SJSA1 (cell line): ENCODE results near the gene PRKN. TPM values are rescaled to one million over a fixed set of nuclear protein-coding genes. Genes with fewer than 3 reads are reported as not detected.

ENCODE experiments used
- DNase-seq, 2 experiments: peaks; one replicate each; pipeline ENCODE4 v3.0.0-alpha.2; 2015 to 2020; ENCODE audit warnings: low spot score in 2 of 2, low read depth in 1 of 2
- H3K27ac ChIP-seq: fragments of 250-450 bp; sonication (Bioruptor Pico); 2 replicates; pipeline ENCODE4 v1.5.1; 2020; ENCODE audit warnings: mild to moderate bottlenecking, moderate library complexity
- H3K27me3 ChIP-seq: fragments of 250-450 bp; sonication (Bioruptor Pico); replicated peaks from 2 replicates; pipeline ENCODE4 v1.5.1; 2020; ENCODE audit warnings: mild to moderate bottlenecking, moderate library complexity
- H3K36me3 ChIP-seq: fragments of 250-450 bp; sonication (Bioruptor Pico); 2 replicates; pipeline ENCODE4 v1.5.1; 2020; ENCODE audit warnings: mild to moderate bottlenecking
- H3K4me1 ChIP-seq: fragments of 250-450 bp; sonication (Bioruptor Pico); replicated peaks from 2 replicates; pipeline ENCODE4 v1.6.1; 2021; ENCODE audit warnings: mild to moderate bottlenecking
- H3K4me3 ChIP-seq: fragments of 250-450 bp; sonication (Bioruptor Pico); 2 replicates; pipeline ENCODE4 v1.5.1; 2020; ENCODE audit warnings: mild to moderate bottlenecking
- H3K9me3 ChIP-seq: fragments of 250-450 bp; sonication (Bioruptor Pico); replicated peaks from 2 replicates; pipeline ENCODE4 v1.5.1; 2020; ENCODE audit warnings: mild to moderate bottlenecking
- total RNA-seq: library from RNA; depleted of rRNA; stranded (reverse); fragments of >200 nt; shearing (Covaris generic); gene quantifications from 2 replicates; pipeline ENCODE4 v1.2.3, GENCODE V29; 2014

PRKN gene
- total RNA-seq, 1 experiment from 2014 or later: not detected

DNA sequence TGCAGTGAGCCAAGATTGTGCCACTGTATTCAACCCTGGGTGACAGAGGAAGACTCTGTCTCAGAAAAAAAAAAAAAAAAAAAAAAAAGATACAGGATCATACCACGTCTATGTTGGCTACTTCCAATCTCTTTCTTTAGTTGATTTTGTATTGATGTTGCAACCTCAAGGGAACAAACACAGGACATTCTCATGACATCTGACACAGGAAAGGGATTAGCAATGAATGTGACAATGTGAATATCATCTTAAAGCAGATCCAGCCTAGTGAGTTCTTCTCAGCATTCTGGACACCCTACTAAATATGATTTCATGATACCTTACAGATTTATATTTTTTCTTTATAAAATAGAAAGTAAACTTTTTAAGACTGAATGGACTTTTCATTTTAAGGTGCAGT, 580.3 kb downstream of the PRKN start:
- Histone ChIP-seq H3K4me1 (no peaks in the 10 kb centered on the region), H3K4me3 (no peak overlapping the region), H3K27me3 (no peaks in the 10 kb centered on the region), H3K9me3 (peaks cover 8% of the 10 kb centered on the region; the same call in 1 of the 2 replicates), H3K27ac (no peak overlapping the region), H3K36me3 (no peaks in the 10 kb centered on the region)
- no peak for DNase-seq

GRCh38 chr6:162140251-162140852, 587.2 kb downstream of the PRKN start:
- Histone ChIP-seq H3K27me3 (no peaks in the 10 kb centered on the region), H3K27ac (no peak overlapping the region), H3K4me3 (no peak overlapping the region), H3K4me1 (no peaks in the 10 kb centered on the region), H3K9me3 (peaks cover 11% of the 10 kb centered on the region), H3K36me3 (no peaks in the 10 kb centered on the region)
- DNase-seq: no peak

DNA sequence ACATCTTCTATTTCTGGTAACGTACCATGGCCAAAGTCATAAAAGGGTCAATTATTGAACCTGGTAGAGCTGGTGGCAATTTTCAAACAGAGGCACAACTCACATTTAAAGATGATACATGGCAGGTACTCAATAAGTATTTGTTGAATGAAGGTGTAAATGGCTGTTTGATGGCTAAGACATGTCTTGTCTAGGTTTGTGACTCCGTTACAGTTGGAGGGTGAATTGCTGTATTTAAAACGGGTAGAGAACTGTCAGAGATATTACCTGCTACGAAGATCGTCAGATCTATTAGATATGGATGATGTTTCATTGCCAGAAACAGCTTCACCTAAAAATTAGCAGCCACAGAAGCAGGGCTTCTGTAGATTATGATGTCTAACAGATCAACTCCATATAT, 601.9 kb downstream of the PRKN start:
- H3K27me3 ChIP-seq: no peaks in the 10 kb centered on the region
- no peak for DNase-seq
- H3K36me3 ChIP-seq: no peaks in the 10 kb centered on the region
- no peaks in the 10 kb centered on the region for H3K4me1 ChIP-seq
- H3K4me3 ChIP-seq: no peak overlapping the region
- no peak overlapping the region for H3K27ac ChIP-seq
- no peaks in the 10 kb centered on the region for H3K9me3 ChIP-seq

DNA sequence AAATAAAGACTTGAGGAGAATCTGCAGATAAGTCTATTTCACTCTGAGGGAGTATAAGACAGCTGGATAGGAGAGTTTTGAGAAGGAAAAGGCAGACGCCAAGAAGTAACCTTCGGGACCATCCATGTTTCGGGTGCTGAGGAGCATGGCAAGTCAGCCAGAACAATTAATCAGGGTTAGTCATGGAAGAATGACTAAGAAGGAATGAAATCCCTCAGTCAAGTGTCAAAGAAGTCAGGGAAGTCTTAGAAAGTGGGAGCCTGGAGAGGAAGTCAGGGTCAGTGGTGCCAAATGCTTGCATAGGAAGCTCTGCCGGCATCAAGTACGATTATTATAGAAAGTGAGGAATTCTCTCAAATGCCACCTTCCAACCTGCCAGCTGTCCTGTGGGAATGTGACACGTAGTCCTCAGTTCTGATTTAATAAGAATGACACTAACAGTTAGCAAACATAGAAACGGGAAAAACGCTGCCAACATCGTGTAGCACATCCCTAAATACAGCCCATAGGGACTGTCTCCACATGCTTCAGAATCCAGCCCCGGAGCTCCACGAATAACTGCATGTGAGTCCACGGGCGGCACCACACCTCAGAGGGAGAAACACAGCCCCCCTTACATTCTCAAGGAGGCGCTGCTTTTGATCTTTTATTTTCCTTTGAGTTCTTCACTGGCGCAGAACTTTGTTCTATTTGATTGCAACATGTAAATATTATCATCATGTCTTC, 602.7 kb downstream of the PRKN start:
- no peaks in the 10 kb centered on the region for H3K36me3 ChIP-seq
- no peaks in the 10 kb centered on the region for H3K27me3 ChIP-seq
- H3K4me3 ChIP-seq: no peak overlapping the region
- DNase-seq: no peak
- no peak overlapping the region for H3K27ac ChIP-seq
- no peaks in the 10 kb centered on the region for H3K9me3 ChIP-seq
- no peaks in the 10 kb centered on the region for H3K4me1 ChIP-seq

DNA sequence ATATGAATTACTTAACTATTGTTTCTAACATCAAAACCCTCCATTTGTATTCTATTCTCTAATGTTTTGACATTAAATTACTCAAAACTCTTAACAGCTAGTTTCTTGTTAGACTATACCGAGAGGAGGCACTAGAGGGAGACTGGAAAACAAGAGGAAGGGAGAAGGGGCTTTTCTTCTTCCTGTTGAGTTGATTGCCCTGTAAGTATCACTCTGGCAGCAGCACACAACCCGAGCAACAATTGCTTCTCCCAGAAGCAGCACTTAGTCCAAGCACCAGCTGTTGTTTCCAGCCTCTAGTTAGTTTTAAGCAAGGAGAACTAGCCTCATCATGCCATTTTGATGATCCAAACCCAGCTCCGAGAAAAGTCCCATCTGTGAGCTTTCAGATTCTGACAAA, 603.8 kb downstream of the PRKN start:
- Histone ChIP-seq H3K27me3 (no peaks in the 10 kb centered on the region), H3K4me1 (no peaks in the 10 kb centered on the region), H3K36me3 (no peaks in the 10 kb centered on the region), H3K27ac (no peak overlapping the region), H3K9me3 (no peaks in the 10 kb centered on the region), H3K4me3 (no peak overlapping the region)
- no peak for DNase-seq

- no peaks in the 10 kb centered on the region for H3K27me3 ChIP-seq
- H3K27ac ChIP-seq: no peak overlapping the region
- DNase-seq: no peak
- no peaks in the 10 kb centered on the region for H3K4me1 ChIP-seq
- no peaks in the 10 kb centered on the region for H3K36me3 ChIP-seq
- no peak overlapping the region for H3K4me3 ChIP-seq
- no peaks in the 10 kb centered on the region for H3K9me3 ChIP-seq
Measured at GRCh38 chr6:162119341-162119740, 608.2 kb downstream of the PRKN start.

GRCh38 chr6:162118706-162119105, 608.9 kb downstream of the PRKN start:
- H3K4me1 ChIP-seq: no peaks in the 10 kb centered on the region
- DNase-seq: no peak
- H3K27ac ChIP-seq: no peak overlapping the region
- H3K9me3 ChIP-seq: no peaks in the 10 kb centered on the region
- no peaks in the 10 kb centered on the region for H3K36me3 ChIP-seq
- no peak overlapping the region for H3K4me3 ChIP-seq
- H3K27me3 ChIP-seq: no peaks in the 10 kb centered on the region

DNA sequence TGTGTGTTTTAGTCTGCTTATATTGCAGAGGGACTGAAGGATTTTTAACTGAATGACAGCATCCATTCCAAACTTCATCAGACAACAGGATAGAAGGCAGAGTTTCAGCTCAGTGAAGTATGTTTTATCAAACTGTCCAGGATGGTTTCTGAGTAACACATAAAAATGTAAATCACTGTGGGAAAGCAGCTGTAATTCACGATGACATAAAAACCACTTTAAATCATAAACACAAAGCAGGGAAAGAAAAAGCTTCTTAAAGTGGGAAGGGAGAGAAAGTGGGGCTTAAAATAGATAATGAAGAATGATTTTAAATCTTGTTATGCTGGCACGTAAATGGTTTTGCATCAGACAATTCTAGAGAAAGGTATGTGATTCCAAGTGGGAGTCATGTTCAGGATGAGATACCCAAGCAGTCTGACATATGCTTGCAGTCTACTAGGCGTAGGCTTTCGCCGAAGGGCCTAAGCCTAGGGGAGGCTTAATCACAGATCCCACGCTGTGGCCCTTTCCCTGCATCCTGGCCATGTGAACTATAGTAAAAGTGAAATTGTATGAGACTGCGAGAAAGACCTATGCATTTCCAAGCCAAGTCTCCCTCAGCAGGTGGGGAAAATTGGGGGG, 610.6 kb downstream of the PRKN start:
- no peak for DNase-seq
- Histone ChIP-seq H3K9me3 (no peaks in the 10 kb centered on the region; the same call in 1 of the 2 replicates), H3K27ac (no peak overlapping the region), H3K27me3 (no peaks in the 10 kb centered on the region), H3K4me1 (no peaks in the 10 kb centered on the region), H3K36me3 (no peaks in the 10 kb centered on the region), H3K4me3 (no peak overlapping the region)

DNA sequence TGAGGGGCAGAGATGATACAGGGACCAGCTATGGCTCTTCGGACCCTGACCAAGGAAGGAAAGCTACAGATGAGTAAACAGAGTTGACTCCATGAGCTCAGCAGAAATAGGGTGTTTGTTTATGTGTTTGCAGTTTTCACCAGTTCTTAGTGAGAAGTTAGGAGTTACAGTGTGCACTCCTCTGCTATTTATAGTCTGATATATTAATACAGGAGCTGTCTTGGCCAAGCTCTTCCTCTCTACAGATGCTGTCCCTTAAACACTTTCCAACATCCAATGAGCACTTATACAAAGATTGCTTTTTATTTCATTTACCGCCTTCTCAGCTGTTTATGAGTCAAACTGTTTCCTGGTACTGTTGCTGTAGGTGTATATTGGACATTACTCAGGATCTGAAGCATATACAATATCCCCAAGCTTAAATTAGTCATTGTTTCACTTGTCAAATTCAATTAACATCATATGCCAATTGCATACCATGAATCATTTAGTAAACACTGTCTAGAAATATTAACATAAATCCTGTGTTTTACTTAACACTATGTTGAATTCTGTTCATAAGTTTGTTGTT, 618.0 kb downstream of the PRKN start:
- Histone ChIP-seq H3K27me3 (no peaks in the 10 kb centered on the region), H3K4me3 (no peak overlapping the region), H3K4me1 (no peaks in the 10 kb centered on the region), H3K36me3 (no peaks in the 10 kb centered on the region), H3K9me3 (no peaks in the 10 kb centered on the region; the same call in 1 of the 2 replicates), H3K27ac (no peak overlapping the region)
- no peak for DNase-seq

DNA sequence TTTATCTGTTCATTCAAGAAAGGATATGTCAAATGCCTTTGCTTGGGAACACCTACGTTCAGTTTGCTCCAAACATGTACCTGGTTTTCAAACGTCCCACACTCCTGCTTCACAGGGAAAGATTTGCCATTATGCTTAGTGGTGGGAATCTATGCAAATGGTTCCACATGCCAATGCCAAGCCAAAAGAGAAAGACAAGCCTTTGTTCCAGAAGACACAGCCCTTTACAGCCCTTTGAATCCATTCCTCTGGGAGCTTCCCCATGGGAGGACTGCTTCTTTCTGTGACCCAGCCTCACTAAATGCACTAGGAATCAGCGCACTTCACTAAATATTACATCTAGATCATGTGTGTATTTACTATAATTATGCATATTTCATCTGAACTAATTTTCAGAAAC, 619.5 kb downstream of the PRKN start:
- no peak overlapping the region for H3K4me3 ChIP-seq
- H3K27me3 ChIP-seq: no peaks in the 10 kb centered on the region
- no peak for DNase-seq
- no peaks in the 10 kb centered on the region for H3K36me3 ChIP-seq
- no peak overlapping the region for H3K27ac ChIP-seq
- H3K4me1 ChIP-seq: no peaks in the 10 kb centered on the region
- no peaks in the 10 kb centered on the region; the same call in 1 of the 2 replicates for H3K9me3 ChIP-seq

DNA sequence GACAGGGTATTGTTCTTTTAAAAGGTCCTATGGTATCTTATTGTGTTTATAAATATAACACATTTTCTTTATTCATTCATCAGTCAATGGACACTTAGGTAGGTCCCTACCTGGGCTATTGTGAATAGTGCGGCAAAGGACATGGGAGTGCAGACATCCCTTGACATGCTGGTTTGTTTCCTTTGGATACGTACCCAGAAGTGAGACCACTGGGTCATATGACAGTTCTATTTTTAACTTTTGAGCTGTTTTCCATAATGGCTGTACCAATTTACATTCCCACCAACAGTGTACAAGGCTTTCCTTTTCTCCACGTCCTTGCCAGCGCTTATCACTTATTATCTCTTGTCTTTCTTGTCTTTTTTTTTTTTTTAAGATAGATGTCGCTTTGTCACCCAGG, 627.5 kb downstream of the PRKN start:
- Histone ChIP-seq H3K4me3 (no peak overlapping the region), H3K36me3 (no peaks in the 10 kb centered on the region), H3K4me1 (no peaks in the 10 kb centered on the region), H3K9me3 (peaks cover 10% of the 10 kb centered on the region; the same call in 1 of the 2 replicates), H3K27me3 (no peaks in the 10 kb centered on the region), H3K27ac (no peak overlapping the region; the same call in 1 of the 2 replicates)
- DNase-seq: no peak

DNA sequence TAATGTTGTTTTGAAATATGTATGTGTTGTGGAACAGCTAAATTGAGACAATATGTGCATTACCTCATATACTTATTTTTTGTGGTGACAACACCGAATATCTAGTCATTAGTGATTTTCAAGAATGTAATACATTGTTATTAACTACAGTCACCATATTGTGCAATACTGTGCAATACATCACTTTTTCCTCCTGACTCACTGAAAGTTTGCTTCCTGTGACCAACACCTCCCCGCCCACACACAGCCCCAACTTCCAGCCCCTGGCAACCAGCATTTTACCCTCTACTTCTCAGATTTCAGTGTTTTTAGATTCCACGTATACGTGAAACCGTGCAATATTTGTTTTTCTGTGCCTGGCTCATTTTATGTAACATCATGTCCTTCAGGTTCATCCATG, 627.9 kb downstream of the PRKN start:
- H3K27me3 ChIP-seq: no peaks in the 10 kb centered on the region
- no peak for DNase-seq
- no peak overlapping the region; the same call in 1 of the 2 replicates for H3K27ac ChIP-seq
- H3K4me3 ChIP-seq: no peak overlapping the region
- H3K36me3 ChIP-seq: no peaks in the 10 kb centered on the region
- no peaks in the 10 kb centered on the region for H3K4me1 ChIP-seq
- H3K9me3 ChIP-seq: peaks cover 10% of the 10 kb centered on the region; the same call in 1 of the 2 replicates

- no peaks in the 10 kb centered on the region for H3K36me3 ChIP-seq
- H3K27ac ChIP-seq: no peak overlapping the region
- no peaks in the 10 kb centered on the region for H3K27me3 ChIP-seq
- H3K9me3 ChIP-seq: peaks cover 18% of the 10 kb centered on the region
- no peaks in the 10 kb centered on the region for H3K4me1 ChIP-seq
- DNase-seq: no peak
- no peak overlapping the region for H3K4me3 ChIP-seq
Measured at GRCh38 chr6:162092816-162093502, 634.6 kb downstream of the PRKN start.
